Measurements from ENCODE around the gene ANKRD66. TPM values are rescaled to one million over a fixed set of nuclear protein-coding genes. Genes with fewer than 3 reads are reported as not detected.

Gene ANKRD66
- total and polyA plus RNA-seq, 4 donors = not detected

GRCh38 chr6:46706464-46706863 is 40.3 kb upstream of the ANKRD66 start (continued):
- TF ChIP-seq CTCF (IDR thresholded peaks at IDR 0.05; ENCODE audit: low read depth, low read length, missing input control) (no peak), ZBTB33 (IDR thresholded peaks at IDR 0.05) (no peak), JUND (IDR thresholded peaks at IDR 0.05) (no peak)

GRCh38 chr6:46711491-46711890 is 35.2 kb upstream of the ANKRD66 start:
- WGBS = 84% methylated on average over 1 of the region's 1 CpG
- no peak for DNase-seq (ENCODE audit: low spot score)
- Histone ChIP-seq H3K27ac (ENCODE audit: low read depth in 1 of 2, low read length in 2 of 2) (no peak overlapping the region), H3K9me3 (ENCODE audit: control insufficient read depth in 4 of 4, low read length in 3 of 4) (no peaks in the 10 kb centered on the region), H3K4me3 (ENCODE audit: low read depth in 1 of 3, low read length in 3 of 3) (no peak overlapping the region), H3K27me3 (ENCODE audit: control insufficient read depth in 4 of 4, insufficient read depth in 4 of 4, low read length in 3 of 4) (no peaks in the 10 kb centered on the region), H3K36me3 (ENCODE audit: control insufficient read depth in 4 of 4, insufficient read depth in 3 of 4, low read depth in 1 of 4, low read length in 3 of 4) (no peaks in the 10 kb centered on the region), H3K4me1 (ENCODE audit: control insufficient read depth in 4 of 4, insufficient read depth in 4 of 4, low read length in 3 of 4) (no peaks in the 10 kb centered on the region), H3K9ac (ENCODE audit: low read depth in 1 of 2, low read length in 2 of 2) (no peak overlapping the region)
- TF ChIP-seq ZBTB33 (IDR thresholded peaks at IDR 0.05) (no peak), REST (IDR thresholded peaks at IDR 0.05) (no peak), RAD21 (IDR thresholded peaks at IDR 0.05) (no peak), YY1 (IDR thresholded peaks at IDR 0.05) (no peak), HNF4G (IDR thresholded peaks at IDR 0.05) (no peak), FOXA2 (IDR thresholded peaks at IDR 0.05) (no peak), NR2F2 (IDR thresholded peaks at IDR 0.05) (no peak), EGR1 (IDR thresholded peaks at IDR 0.05; ENCODE audit: low read depth in 2 of 2) (no peak), HNF4A (conservative IDR thresholded peaks at IDR 0.05) (no peak)

GRCh38 chr6:46715141-46715540 is 31.6 kb upstream of the ANKRD66 start:
- Histone ChIP-seq H3K4me1 (ENCODE audit: control insufficient read depth in 4 of 4, insufficient read depth in 4 of 4, low read length in 3 of 4) (no peaks in the 10 kb centered on the region), H3K27me3 (ENCODE audit: control insufficient read depth in 4 of 4, insufficient read depth in 4 of 4, low read length in 3 of 4) (no peaks in the 10 kb centered on the region), H3K9ac (ENCODE audit: low read depth in 1 of 2, low read length in 2 of 2) (no peak overlapping the region), H3K4me3 (ENCODE audit: low read depth in 1 of 3, low read length in 3 of 3) (no peak overlapping the region), H3K9me3 (ENCODE audit: control insufficient read depth in 4 of 4, low read length in 3 of 4) (no peaks in the 10 kb centered on the region), H3K27ac (ENCODE audit: low read depth in 1 of 2, low read length in 2 of 2) (no peak overlapping the region), H3K36me3 (ENCODE audit: control insufficient read depth in 4 of 4, insufficient read depth in 3 of 4, low read depth in 1 of 4, low read length in 3 of 4) (no peaks in the 10 kb centered on the region)
- no peak for DNase-seq (ENCODE audit: low spot score)
- no peak for TF ChIP-seq RXRA (IDR thresholded peaks at IDR 0.05)
- TF ChIP-seq NR2F2 (IDR thresholded peaks at IDR 0.05) = no peak
- TF ChIP-seq EGR1 (IDR thresholded peaks at IDR 0.05; ENCODE audit: low read depth in 2 of 2) = no peak
- TF ChIP-seq REST (IDR thresholded peaks at IDR 0.05) = no peak
- TF ChIP-seq TAF1 (conservative IDR thresholded peaks at IDR 0.05) = no peak
- TF ChIP-seq JUND (IDR thresholded peaks at IDR 0.05) = no peak
- no peak for TF ChIP-seq MAX (IDR thresholded peaks at IDR 0.05)
- no peak for TF ChIP-seq CTCF (IDR thresholded peaks at IDR 0.05; ENCODE audit: low read depth, low read length, missing input control)
